ENCODE results near the gene SLC7A14. TPM values are rescaled to one million over a fixed set of nuclear protein-coding genes. Genes with fewer than 3 reads are reported as not detected.

The SLC7A14 gene
- total RNA-seq, 2 experiments from 2014 or later: not detected

- Histone ChIP-seq H2AFZ (ENCODE audit: low read length) (no peak overlapping the region), H3K4me2 (ENCODE audit: low read length) (no peak overlapping the region), H3K9me2 (ENCODE audit: insufficient read depth, low read length) (no peaks in the 10 kb centered on the region), H4K20me1 (ENCODE audit: insufficient read depth, low read length) (no peaks in the 10 kb centered on the region), H3K9me3 (ENCODE audit: low read length) (no peaks in the 10 kb centered on the region), H3K4me1 (ENCODE audit: insufficient read depth, low read length, poor library complexity, severe bottlenecking) (no peaks in the 10 kb centered on the region), H3K4me3 (ENCODE audit: low read depth, low read length, poor library complexity, severe bottlenecking) (no peak overlapping the region), H3K36me3 (ENCODE audit: insufficient read depth, low read length) (no peaks in the 10 kb centered on the region), H3K27ac (ENCODE audit: low read depth, low read length, poor library complexity, severe bottlenecking) (no peak overlapping the region), H3K79me2 (ENCODE audit: insufficient read depth, low read depth, low read length) (no peaks in the 10 kb centered on the region)
- CTCF ChIA-PET (ENCODE audit: unreplicated experiment): interaction anchor here (0.8 kb wide), 1 partner anchor 13 kb away, joined by 3 read pairs; no protein-coding TSS in a partner anchor
- no TSS peak for BruUV-seq (replicated peaks)
- TF ChIP-seq EZH2phosphoT487 (IDR thresholded peaks at IDR 0.05; ENCODE audit: borderline replicate concordance, low read depth, low read length): no peak
- 0 out of 2 replicates have a peak, but pooled peaks have one; percentile 24 for TF ChIP-seq CTCF (conservative IDR thresholded peaks at IDR 0.05; ENCODE audit: low read length)
- POLR2A ChIA-PET: interaction anchor here (0.6 to 1.1 kb wide), 2 partner anchors 11 to 371 kb away, joined by 3 read pairs; no protein-coding TSS in a partner anchor
- intact Hi-C loops (cut with micrococcal nuclease; ENCODE audit: unreplicated experiment): no loop called here
- no peak for DNase-seq (ENCODE audit: low spot score)
Observed at GRCh38 chr3:170496026-170496867, 89.6 kb downstream of the SLC7A14 start.

GRCh38 chr3:170494766-170495165, 91.1 kb downstream of the SLC7A14 start:
- POLR2A ChIA-PET: no interaction called here
- intact Hi-C loops (cut with micrococcal nuclease; ENCODE audit: unreplicated experiment): no loop called here

More at GRCh38 chr3:170494766-170495165, 91.1 kb downstream of the SLC7A14 start:
- TF ChIP-seq EZH2phosphoT487 (IDR thresholded peaks at IDR 0.05; ENCODE audit: borderline replicate concordance, low read depth, low read length) (no peak), CTCF (conservative IDR thresholded peaks at IDR 0.05; ENCODE audit: low read length) (no peak)
- H3K27ac ChIP-seq (ENCODE audit: low read depth, low read length, poor library complexity, severe bottlenecking): no peak overlapping the region
- CTCF ChIA-PET (ENCODE audit: unreplicated experiment): no interaction called here
- no peak overlapping the region for H2AFZ ChIP-seq (ENCODE audit: low read length)
- no peaks in the 10 kb centered on the region for H3K9me2 ChIP-seq (ENCODE audit: insufficient read depth, low read length)
- H3K9me3 ChIP-seq (ENCODE audit: low read length): no peaks in the 10 kb centered on the region
- H3K79me2 ChIP-seq (ENCODE audit: insufficient read depth, low read depth, low read length): no peaks in the 10 kb centered on the region
- no peaks in the 10 kb centered on the region for H4K20me1 ChIP-seq (ENCODE audit: insufficient read depth, low read length)
- H3K4me2 ChIP-seq (ENCODE audit: low read length): no peak overlapping the region
- DNase-seq (ENCODE audit: low spot score): no peak
- no peaks in the 10 kb centered on the region for H3K4me1 ChIP-seq (ENCODE audit: insufficient read depth, low read length, poor library complexity, severe bottlenecking)
- no peaks in the 10 kb centered on the region for H3K36me3 ChIP-seq (ENCODE audit: insufficient read depth, low read length)
- no TSS peak for BruUV-seq (replicated peaks)
- H3K4me3 ChIP-seq (ENCODE audit: low read depth, low read length, poor library complexity, severe bottlenecking): no peak overlapping the region
